EH (cell line): Measurements from ENCODE around the gene PANX2.

ENCODE experiments used
- DNase-seq: peaks from one replicate; pipeline ENCODE4 v3.0.0-alpha.2; 2015; ENCODE audit warnings: low read depth

Gene PANX2

DNA sequence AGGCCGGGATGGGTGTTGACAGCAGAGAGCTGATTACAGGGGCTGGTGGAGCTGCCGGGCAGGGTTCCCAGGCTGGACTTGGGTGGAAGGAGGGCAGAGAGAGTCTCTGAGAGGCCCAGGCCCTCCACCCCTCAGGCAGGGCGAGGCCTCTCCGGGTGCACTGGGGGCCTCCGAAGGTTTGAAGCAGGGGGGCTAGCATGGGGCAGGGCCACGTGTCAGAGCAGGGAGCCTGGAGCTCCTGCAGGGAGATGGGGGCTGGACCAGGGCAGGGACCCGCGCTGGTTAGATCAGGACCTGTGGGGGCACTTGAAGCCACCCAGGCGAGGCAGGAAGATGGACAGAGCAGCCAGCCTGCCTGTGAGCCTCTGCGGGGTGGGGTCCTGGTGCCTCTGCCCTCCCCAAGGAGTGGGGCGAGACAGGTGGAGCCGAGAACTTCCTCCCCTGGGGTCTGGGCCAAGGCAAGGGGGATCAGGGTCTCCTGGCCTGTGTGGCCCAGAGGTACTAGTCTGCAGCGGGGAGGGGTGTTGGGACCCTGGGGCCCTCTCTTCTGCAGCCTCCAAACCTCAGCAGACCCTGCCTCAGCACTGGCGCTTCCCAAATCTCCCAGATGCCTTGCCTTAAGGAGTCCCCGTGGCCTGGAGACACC, 911 bp downstream of the PANX2 start:
- DNase-seq = no peak

DNA sequence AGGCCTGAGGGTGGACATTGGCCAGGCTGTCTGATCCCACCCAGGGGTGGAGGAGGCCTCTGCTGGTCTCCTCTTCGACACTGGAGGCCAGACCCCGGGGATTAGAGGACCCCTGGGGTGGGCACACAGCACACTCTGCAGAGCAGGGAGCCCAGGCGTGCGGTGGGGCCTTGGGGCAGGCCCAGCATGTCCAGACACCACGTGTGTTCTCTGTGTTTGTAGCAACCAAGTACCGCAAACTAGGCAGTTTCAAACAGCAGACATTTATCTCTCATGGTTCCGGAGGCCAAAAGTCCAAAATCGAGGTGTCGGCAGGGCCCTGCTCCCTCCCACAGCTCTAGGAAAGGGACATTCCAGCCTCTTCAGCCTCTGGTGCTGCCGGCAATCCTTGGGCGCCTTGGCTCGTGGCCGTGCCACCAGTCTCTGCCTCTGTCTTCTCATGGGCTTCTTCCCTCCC, 1.5 kb downstream of the PANX2 start:
- no peak for DNase-seq

DNA sequence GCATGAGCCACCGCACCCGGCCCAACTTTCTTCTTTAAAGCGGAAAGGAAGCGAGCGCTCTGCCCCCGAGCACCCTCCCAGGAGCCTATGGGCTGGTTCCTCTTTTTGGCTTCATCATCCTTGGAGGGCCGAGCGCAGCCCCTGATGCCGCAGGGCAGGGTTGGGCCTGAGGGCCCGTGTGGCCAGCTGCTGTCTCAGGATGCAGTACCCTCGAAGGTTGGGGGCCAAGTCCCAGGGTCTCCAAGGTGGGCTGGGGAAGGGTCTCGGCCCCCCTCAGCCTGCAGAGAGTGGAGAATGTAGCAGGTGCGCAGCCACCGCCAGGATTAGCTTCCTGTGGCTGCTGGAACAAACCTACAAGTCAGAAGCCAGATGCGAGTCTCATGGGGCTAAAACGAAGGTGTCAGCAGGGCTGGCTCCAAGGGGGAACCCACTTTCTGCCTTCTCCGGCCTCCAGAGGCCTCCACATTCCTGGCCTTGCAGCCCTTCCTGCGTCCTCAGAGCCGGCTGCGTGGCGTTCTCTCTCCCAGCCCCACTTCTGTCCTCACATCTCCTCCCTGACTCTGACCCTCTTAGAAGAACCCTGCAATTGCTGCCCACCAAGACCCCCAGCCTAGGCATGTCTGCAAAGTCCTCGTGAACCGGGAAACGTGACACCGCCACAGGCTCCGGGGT, 2.9 kb downstream of the PANX2 start:
- DNase-seq = no peak

DNA sequence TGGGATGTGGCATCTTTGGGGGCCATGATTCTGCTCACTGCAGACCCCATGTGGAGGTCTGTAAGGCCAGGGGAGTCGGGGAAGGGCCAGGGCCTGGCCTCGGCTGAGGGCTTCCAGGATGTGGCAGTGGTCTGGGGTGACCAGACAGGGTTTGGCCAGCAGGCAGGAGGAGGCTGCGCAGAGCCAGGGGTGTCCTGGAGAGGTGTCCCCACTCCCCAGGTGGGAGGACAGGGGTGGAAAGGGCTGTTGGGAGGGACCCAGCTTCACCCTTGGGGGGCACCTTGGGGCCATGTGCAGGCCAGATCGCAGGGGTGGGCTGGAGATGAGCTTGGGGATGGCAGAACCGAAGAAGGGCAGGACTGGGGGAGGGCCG, 3.4 kb downstream of the PANX2 start:
- DNase-seq = no peak

DNA sequence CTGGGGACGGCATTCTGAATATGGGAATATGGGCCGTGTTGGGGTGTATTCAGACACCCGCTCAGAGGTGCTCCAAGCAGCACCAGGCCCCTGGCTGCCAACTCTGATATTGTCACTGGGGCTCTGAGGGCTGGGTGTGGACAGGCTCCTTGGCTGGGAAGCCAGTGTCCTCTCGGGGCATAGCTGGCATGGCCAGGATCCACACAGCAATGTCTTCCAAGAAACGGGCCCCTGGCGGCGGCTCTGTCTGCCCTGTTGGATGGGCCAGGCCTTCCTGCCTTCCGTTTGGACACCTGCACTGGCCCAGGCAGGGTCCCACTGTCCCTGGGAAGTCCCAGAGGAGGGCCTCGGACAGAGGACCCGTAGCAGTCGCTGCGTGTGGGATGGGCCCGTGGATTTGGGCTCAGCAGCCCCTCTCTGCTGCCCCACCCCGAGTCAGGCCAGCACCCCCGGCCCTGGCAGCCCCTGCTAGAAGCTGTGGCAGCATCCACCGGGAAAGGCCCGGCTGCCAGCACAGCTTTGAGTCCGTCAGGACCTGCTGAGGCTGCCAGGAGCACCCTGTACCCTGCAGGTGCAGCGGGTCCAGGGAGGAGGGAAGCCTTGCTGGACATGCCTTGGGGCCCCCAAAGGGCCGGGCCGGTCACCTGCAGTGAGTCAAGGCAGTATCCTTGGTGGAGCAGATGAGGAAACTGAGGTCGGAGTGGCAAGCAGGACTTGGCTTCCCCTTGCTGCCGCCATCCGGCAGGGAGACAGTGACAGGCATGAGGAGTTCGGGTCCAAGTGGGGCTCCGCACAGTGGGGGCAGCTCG, 4.1 kb downstream of the PANX2 start:
- DNase-seq = no peak

DNA sequence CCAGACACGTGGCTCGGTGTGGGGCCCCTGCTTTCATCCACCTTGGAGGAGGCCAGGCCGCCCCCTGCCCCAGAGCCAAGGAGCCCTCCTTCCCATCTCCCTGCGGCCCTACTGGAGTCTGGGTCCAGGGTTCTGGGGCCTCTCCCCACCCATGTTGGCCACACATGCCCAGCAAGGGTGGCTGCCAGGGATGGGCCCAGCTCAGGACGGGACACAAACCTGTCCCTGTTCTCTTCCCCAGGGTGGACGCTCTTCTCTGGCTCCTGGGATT, 4.6 kb downstream of the PANX2 start:
- no peak for DNase-seq

DNA sequence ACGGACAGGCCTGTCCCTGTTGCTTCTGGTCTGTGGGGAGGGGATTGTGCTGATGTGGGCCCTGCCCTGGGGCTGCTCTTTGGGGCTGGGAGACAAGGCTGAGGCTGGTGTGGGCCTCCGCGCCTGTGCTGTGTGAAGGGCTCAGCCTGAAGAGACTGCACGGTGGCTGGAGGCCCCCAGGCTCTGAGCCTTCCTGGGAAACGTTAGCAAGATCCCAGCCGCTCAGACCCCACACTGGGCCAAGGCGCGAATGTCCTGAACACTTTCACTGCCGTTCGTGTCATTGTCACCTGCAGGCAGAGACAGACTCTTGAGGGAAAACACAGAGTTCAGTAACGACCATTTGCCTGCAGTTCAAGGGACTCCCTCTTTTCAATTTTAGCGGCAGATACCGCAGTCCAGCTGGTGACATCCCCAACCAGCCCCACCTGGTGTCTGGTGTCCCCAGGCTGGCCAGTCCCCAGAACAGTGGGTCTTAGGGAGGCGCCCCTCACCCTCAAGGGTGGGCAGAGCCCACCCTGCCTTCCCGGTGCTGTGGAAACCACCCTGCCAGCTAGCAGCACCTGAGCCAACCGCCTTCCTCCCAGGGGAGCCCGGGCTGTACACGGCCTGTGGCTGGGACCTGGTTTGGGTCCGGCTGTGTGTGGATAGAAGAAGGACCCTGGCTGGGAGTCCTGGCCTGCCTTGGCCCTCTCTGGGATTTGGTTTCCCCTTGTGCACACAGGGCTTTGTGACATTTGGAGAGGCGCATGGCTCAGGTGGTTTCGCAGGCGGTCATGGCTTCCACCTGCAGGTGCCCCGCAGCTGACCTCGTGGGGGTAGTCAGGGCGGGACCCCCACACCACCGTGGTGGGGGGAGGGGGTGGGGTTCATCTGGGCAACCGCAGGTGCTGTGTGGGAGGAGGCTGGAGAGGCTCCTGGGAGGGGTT, 5.7 kb downstream of the PANX2 start:
- no peak for DNase-seq

DNA sequence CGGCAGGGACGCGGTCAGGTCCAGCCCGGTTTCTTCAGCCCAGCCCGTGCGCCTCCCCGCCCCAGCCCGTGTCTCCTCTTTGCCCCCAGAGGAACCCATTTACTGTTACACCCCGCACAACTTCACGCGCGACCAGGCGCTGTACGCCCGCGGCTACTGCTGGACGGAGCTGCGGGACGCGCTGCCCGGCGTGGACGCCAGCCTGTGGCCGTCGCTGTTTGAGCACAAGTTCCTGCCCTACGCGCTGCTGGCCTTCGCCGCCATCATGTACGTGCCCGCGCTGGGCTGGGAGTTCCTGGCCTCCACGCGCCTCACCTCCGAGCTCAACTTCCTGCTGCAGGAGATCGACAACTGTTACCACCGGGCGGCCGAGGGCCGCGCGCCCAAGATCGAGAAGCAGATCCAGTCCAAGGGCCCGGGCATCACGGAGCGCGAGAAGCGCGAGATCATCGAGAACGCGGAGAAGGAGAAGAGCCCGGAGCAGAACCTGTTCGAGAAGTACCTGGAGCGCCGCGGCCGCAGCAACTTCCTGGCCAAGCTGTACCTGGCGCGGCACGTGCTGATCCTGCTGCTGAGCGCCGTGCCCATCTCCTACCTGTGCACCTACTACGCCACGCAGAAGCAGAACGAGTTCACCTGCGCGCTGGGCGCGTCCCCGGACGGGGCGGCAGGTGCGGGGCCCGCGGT, 6.5 kb downstream of the PANX2 start:
- DNase-seq = no peak

DNA sequence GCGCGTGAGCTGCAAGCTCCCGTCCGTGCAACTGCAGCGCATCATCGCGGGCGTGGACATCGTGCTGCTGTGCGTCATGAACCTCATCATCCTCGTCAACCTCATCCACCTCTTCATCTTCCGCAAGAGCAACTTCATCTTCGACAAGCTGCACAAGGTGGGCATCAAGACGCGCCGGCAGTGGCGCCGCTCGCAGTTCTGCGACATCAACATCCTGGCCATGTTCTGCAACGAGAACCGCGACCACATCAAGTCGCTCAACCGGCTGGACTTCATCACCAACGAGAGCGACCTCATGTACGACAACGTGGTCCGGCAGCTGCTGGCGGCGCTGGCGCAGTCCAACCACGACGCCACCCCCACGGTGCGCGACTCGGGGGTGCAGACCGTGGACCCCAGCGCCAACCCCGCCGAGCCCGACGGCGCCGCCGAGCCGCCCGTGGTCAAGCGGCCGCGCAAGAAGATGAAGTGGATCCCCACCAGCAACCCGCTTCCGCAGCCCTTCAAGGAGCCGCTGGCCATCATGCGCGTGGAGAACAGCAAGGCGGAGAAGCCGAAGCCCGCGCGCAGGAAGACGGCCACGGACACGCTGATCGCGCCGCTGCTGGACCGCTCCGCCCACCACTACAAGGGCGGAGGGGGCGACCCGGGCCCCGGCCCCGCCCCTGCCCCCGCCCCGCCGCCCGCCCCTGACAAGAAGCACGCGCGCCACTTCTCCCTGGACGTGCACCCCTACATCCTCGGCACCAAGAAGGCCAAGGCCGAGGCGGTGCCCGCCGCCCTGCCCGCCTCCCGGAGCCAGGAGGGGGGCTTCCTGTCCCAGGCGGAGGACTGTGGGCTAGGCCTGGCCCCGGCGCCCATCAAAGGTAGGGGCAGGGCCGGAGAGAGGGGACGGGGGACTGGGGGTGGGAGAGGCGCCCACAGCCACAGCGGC, 7.3 kb downstream of the PANX2 start:
- no peak for DNase-seq

DNA sequence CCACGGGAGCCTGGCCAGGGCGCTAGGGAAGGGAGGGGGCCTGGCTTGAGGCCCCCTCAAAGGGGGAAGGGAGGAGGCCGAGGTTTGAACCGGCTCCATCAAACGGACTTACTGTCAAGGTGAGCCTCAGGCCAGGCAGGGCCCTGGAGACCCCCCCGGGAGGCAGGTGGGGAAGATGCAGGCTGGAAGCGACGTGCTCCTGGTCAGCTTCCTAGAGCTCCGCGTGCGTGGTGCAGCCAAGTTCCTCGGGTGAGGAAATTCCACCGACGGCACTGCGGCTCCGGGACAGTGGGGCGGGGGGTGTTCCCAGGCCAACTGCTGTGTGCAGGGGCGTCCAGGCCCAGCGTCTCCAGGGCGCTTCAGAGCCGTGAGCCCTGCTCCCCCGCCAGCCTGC, 7.9 kb downstream of the PANX2 start:
- DNase-seq = no peak

DNA sequence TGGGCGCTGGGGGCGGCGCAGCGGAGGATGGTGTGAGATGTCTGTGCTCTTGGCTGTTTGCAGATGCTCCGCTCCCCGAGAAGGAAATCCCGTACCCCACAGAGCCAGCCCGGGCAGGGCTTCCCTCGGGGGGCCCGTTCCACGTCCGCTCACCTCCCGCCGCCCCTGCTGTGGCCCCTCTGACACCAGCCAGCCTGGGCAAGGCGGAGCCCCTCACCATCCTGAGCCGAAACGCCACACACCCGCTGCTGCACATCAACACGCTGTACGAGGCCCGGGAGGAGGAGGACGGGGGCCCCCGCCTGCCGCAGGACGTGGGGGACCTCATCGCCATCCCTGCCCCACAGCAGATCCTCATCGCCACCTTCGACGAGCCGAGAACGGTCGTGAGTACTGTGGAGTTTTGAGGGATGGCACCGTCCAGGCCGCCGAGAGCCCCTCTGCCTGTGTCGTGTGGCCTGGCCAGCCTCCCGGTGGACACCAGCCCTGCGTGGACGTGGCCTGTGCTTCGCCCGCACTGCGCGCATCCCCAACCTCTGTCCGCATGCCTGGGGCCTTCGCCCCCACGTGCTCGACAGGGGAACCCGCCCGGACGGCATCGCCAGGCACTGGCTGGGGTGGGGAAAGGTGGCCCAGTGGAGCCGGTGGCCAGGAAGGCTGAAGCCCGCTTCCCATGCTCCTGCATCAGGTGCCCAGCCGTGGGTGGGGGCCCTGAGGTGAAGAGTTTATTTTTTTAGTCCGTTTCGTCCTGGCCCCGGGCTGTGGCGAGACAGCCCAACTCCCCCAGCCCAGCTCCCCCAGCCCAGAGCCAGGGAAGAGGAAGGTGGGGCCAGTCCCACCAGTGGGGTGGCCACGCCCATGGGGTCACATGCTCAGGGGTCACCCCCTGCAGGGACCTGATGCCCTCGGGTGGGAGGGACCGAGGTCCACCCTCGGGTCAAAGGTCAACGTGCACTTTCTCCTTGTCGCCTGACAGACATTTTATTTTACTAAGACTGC, 8.6 kb downstream of the PANX2 start:
- no peak for DNase-seq

DNA sequence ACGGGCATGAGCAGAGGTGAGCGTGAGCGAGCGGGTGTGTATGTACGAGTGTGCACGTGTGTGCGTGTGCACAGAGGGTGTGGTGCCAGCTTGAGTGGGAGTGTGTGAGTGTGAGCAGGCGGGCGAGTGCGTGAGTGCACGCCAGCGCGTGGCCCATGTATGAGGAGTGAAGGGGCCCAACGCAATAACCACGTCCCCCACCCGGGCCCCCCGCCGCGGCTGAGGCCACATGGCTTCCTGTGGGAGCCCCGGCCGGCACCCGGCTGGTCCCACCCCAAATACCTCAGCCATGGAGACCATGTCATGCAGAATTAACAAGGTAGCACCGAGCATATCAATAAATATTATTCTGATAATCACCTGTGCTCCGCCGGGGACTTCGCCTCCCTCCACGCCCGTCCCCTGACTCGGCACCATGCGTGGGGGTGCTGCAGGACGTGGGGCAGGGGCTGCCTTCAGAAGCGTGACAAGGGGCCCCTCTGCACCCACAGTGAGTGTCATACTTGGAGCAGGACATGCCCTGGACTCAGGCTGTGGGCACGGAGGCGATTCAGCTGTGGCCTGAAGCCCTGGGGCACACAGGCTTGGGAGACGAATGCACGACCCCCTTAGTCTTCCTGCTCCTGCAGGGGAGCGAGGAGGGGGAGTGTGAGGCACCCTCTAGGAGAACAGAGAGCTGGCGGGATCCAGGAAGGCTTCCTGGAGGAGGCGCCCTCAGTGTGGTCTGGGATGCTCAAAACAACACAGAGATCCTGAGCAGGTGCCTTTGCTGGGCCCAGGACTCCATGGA, 9.6 kb downstream of the PANX2 start:
- no peak for DNase-seq

DNA sequence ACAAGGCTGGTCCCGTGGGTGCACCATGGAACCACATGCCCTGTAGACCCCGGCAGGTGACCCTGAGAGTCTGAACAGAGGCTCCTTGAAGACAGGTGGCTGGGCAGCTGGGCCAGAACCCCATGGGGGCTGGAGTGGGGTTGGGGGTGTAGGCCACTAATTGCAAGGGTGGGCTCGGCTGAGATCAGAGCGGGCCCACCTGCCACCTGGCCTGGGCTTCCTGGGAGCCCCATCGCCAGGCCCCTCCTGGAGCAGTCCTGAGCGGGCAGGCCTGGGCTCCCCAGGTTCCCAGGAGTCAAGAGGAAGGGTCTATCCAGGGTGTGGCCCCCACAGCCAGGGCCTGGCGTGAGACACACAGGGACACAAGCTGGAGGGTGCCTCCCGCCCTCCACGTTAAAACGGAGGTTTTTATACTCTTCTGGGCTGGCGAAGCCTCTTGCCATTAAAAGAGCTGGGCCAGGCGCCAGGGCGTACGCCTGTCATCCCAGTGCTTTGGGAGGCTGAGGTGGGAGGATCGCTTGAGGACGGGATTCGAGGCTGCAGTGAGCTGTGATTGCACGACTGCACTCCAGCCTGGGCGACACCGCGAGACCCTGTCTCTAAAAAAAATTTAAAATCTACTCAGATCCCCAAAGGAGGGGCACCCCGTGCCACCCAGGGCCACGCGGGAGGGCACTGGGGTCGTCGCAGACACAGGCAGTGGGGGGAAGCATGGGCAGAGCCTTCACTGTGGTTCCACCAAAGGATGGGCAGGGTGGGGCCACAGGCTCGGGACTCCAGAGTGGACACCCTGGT, 10.4 kb downstream of the PANX2 start:
- no peak for DNase-seq

DNA sequence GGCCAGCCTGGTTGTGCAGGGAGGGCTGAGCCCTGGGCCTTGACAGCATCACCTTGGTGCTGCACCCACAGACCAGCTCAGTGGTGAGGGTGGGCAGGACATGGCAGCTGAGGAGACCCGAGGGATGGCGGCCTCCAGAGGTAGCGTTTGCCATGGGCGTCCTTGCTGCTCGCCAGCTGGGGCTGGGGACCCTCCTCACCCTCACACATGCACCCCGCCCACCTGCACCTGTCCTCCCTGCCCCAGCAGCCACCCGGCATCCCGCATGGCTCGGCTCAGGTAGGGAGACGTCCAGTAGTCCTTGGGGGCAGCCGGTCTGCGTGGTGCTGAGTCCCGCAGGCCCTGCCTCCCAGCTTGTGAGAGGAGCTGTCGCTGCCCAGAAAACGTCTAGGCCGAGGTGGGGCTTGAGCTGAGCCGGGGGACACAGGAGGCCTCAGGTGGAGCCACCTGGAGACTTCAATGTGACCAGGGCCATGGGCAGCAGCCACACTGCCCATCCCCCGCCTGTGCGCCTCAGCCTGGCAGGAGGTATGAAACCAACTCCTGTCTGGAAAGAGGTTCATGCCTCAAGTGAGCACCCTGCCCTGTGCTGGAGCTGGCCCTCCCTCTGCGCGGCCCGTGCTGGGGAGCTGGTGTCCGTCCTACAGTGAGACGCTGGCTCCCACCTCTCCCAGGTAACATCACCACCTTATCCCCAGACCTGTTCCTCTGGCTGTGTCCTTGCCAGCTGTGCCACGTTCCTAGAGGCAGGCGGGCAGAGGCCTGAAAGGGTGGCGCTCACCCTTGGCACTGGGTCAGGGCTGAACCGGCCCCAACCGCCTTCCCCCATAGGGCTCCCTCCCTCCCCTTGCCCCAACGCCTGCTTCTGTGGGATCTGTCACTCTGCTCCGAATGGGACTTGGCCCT, 11.9 kb downstream of the PANX2 start:
- no peak for DNase-seq

DNA sequence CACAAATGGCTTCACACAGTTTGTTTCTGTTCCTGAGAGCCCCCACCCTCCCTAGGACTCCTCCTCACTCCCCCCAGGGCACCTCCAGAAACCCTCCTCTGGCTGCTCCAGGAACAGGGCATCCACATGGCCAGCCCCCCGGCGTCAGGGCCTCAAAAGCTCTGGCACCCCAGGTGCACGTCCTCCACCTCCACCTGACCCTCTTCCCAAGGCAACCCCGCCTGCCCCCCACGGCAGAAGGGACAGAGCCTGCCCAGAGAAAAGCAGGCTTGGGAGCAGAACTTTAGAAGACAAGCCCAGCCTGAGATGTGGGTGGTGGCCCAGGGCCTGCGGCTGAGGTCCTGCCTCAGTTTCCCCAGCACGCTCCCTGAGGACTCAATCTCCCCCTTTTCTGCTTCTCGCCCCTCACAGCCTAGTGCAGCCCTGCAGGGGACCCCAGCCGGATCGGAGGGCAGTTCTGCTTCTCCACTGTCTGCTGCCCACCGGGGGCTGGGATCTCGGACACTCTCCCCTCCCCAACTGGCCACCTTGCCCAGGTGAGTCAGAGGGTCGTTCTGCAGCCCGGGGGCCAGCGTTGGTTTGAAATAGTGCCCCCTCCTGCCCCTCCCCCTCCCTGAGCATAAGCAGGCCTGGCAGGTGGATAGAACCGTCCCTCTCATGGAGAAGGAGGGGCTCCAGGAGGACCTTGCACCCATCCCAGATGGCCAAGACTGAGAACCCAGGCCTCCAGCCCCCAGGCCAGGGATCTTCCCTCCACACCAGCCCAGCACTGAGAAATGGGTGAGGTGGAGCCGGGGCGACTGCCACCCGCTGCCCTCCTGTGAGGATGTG, 12.8 kb downstream of the PANX2 start:
- no peak for DNase-seq
